KG1 (cell line): ENCODE data around the gene PRKCE.

Experiments used
- DNase-seq: peaks from one replicate; lab custom pipeline; 2025; lab: John Stamatoyannopoulos, UW

Gene PRKCE

DNA sequence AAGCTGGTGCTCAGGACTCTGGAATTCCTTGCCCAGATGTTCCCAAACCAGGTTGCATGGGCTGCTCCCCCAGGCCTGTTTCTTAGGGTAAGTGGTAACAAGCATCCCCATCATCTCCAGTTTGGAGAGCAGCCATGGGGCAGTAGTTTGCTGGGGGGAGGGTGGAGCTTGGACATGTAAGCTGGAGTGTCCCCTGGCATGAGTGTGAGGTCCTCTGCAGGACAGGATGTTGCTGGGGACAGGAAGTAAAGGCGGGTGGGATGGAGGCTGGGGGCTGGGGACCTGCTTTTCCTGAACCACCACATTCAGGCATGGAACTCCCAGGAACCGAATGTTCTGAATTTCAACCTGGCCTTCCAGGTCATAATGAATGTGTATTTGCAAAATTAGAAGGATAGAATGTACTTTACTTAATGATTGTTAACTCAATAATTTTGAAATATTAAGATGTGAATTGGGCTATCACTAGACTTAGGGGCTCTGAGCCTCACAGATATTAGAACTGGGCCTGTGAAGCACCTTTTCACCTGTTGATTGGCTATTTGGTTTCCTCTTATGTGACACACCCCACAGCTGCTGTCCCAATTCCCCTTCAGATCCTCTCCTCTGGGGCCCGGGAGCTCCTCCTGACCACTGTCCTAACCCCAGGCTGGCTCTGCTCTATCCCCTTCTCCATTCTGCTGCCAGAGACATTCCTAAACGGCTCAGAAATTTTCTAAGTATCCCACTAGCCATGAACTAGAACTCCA is 579.4 kb downstream of the PRKCE start:
- DNase-seq: no peak

- no peak for DNase-seq
These were observed 580.2 kb downstream of the PRKCE start for GRCh38 chr2:46231721-46232120.

DNA sequence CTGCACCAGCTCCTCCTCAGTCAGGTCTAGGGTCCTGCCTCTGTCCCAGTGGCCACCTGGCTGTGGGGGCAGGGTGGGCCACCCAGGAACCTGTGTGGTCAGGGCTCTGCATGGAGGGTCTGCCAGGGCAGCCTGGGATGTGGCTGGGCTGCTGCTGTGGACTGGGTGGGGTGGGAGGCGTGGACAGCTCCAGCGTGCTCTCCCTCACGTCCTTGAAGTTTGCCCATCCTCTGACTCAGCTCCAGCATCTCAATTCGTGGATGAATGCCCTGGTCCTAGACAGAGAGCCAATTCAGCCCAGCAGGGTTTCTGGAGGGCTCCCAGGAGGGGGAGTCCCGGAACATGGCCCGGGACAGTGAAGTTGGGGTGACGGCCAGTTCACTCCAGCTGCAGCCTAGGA is 581.4 kb downstream of the PRKCE start:
- DNase-seq: no peak

DNA sequence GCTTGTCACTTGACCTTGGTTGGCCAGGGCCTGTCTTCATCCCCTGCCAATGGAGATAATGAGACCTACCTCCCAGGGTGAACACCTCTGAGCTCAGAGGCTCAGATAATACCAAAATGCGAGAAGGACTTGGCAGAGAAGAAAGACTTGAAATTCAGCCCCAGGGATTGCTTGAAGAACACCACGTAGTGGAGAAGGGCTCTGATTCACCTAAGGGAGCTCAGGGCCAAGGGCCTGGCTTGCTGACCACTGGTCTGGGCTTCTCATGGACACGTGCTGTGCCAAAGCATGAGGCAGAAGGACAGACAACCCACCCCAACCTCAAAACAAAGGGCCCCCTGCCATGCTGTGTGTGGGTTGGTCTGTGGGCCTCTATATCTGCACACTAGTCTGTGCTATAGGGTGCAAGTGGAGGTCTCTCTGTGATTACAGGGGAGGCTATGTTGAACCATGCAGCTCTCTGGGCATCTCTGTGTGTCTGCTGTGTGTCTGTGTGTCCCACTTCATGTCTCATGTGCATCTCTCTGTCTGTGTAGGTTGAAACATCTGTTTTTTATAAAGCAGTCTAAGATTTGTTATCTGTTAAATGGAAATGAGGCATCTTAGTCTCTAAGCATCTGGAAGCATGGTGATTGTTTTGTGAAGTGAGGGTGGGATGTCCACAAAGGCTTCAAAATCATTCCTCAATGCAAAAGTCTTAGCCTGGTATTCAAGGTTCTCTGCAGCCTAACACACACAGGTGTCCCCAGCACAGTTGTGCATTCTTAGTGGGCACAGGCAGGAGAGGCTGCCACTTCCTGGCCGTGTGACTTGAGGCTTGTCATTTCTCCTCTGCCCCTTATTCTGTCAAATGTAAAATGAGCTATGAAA is 584.8 kb downstream of the PRKCE start:
- no peak for DNase-seq

- no peak for DNase-seq
These were observed 585.7 kb downstream of the PRKCE start for GRCh38 chr2:46236876-46237859.
